Heart left ventricle (tissue), 16 donors: ENCODE data around the gene SLC22A4. TPM values are rescaled to one million over a fixed set of nuclear protein-coding genes. Genes with fewer than 3 reads are reported as not detected.

Experiments used
- ATAC-seq, 4 donors: fragments of 200-7000 bp; cut with Tn5 transposase; one replicate each; pipeline ENCODE4 v1.9.1; 2020 to 2022; ENCODE audit warnings: moderate library complexity in 4 of 4, mild to moderate bottlenecking in 3 of 4, moderate number of reproducible peaks in 1 of 4
- DNase-seq, 5 donors: peaks; one replicate each; pipeline ENCODE4 v3.0.0-alpha.2; 2020
- H3K27ac ChIP-seq, 12 donors: fragments of 200-600 bp; sonication (generic) in 4 of 12; one replicate each; pipeline versions ENCODE4 v1.5.0 to v1.8.0; 2016 to 2022; ENCODE audit warnings: mild to moderate bottlenecking in 2 of 12
- H3K27me3 ChIP-seq, 9 donors: fragments of 200-600 bp; sonication (generic) in 2 of 9; one replicate each; pipeline versions ENCODE4 v1.5.1 to v1.8.0; 2016 to 2022; ENCODE audit warnings: mild to moderate bottlenecking in 3 of 9
- H3K36me3 ChIP-seq, 9 donors: fragments of 200-600 bp; sonication (generic) in 2 of 9; one replicate each; pipeline versions ENCODE4 v1.5.0 to v1.8.0; 2018 to 2022; ENCODE audit warnings: mild to moderate bottlenecking in 2 of 9
- H3K4me1 ChIP-seq, 12 donors: fragments of 200-600 bp; sonication (generic) in 4 of 12; one replicate each; pipeline versions ENCODE4 v1.5.0 to v1.8.0; 2016 to 2022; ENCODE audit warnings: mild to moderate bottlenecking in 3 of 12
- H3K4me3 ChIP-seq, 12 donors: fragments of 200-600 bp; sonication (generic) in 4 of 12; one replicate each; pipeline versions ENCODE4 v1.5.0 to v1.8.0; 2017 to 2022; ENCODE audit warnings: mild to moderate bottlenecking in 9 of 12, moderate library complexity in 4 of 12
- H3K9me3 ChIP-seq, 12 donors: fragments of 200-600 bp; sonication (generic) in 4 of 12; one replicate each; pipeline versions ENCODE4 v1.5.0 to v1.8.0; 2016 to 2022; ENCODE audit warnings: mild to moderate bottlenecking in 1 of 12
- POLR2A ChIP-seq, 2 donors: fragments of 450-650 bp; IDR thresholded peaks; one replicate each; pipeline ENCODE4 v1.6.1; 2017; ENCODE audit warnings: antibody characterized with exemption in 2 of 2, mild to moderate bottlenecking in 2 of 2, moderate library complexity in 2 of 2
- WGBS, 4 donors: extraction: QIAGEN DNeasy Blood & Tissue Kit in 2 of 4; methylation state at CpG; one replicate each; pipeline versions ENCODE4 v1.1.5 to v1.1.7; 2013 to 2018; 5-methylcytosine and 5-hydroxymethylcytosine counted together
- intact Hi-C, 10 donors: fragments of 100-400 bp; cut with DNase I; formaldehyde crosslinking; loops; one replicate each; pipeline versions ENCODE4 v1.11.1 to v1.14.2; 2022
- polyA plus RNA-seq, 2 donors: library from polyadenylated mRNA; stranded (reverse); fragments of 200-250 nt; gene quantifications; one replicate each; pipeline ENCODE4 v1.2.3, GENCODE V29; 2013
- total RNA-seq, 9 donors: library from RNA; depleted of rRNA in 2 of 9; stranded (reverse); fragments of >200 nt in 2 of 9; fragmentation: NEBNext Ultra II Directional in 3 of 9; extraction: Animal tissue kit (Norgen Biotek cat#: 25700) in 3 of 9; gene quantifications; one replicate each; pipeline versions ENCODE4 v1.1.0 to v1.2.4, GENCODE V29; 2016 to 2023
- TF ChIP-seq, protein P1 (sequence below), 12 donors: fragments of 200-600 bp; sonication (generic) in 4 of 12; IDR thresholded peaks; one replicate each; pipeline versions ENCODE4 v1.5.0 to v1.8.0; 2018 to 2022; ENCODE audit warnings: antibody characterized with exemption in 12 of 12, mild to moderate bottlenecking in 5 of 12
- donor health status: ischemic (EF 13 %, LVEDD 7.1; RV severe dilation, severe dysfunction).
- donor health status: healthy with polysubstance abuse.
- donor health status: DM: no; HTN: yes; CAD: no.
- donor health status: DM: no; HTN: no; CAD: no.
- donor health status: ischemic (EF 25% LVEDD 6.9; RV normal size, moderate dysfunction).
- donor health status: ischemic (EF 25% LVEDD 5.7; RV mildly dilated, moderate dysfunction).
- donor health status: healthy.
- donor health status: DM: yes; HTN: yes; CAD: no.
- donor health status: ischemic (EF 35%, LVEDD 5.7; RV mildly dilated, moderate dysfunction).
- donor health status: nonischemic (EF 11% LVEDD 7.7; RV severe dilation, severe dysfunction).
- donor health status: DM: yes; HTN: yes; CAD: no.
- donor health status: PGD.
- donor health status: ischemic (EF 29% LVEDD 5.4; RV normal size, mild dysfunction).
- donor health status: nonischemic (EF 23%, LVEDD 6.1; RV moderate dilation, normal function).

The SLC22A4 gene
- total and polyA plus RNA-seq, 11 donors = 0.30 to 4.9 (median 2.2) TPM

DNA sequence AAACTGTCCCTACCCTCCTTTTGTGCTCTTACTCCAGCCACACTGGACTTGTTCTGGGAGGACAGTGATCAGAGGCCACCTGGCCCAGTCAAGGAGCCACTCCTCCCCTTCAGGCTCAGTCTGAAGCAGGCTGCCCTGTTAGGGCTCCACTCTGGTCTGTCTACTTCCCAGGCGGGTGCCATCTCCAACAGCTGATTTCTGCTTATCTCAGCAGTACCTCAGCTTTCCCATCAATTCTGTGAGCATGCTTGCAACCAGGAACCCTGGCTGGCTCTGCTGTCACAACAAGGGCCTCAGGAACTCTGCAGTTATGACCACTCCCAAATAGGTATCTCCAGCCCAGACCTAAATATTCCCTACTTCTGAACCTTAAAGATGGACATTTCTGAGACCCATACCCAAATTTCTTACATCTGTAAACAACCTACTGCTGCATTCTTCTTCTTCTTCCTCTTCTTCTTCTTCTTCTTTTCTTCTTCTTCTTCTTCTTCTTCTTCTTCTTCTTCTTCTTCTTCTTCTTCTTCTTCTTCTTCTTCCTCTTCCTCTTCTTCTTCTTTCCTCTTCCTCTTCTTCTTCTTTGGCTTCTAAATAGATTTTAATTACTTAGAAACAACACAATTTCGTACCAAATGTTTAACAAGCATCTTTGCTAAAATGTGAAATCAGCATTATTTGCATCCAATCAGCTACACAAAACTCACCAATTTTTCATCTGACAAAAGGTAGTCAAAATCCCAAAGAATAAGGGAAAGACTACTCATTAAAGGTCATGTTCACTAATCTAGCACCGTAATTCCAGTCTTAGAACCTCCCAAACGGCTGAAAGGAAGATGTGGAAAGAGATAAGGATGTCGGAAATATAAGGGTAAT is 13.6 kb upstream of the SLC22A4 start:
- intact Hi-C loops = loop anchor here in 3 of 10 donors (5.0 to 10.0 kb wide), 3 partner anchors 43 to 106 kb away; no protein-coding TSS in a partner anchor
- Histone ChIP-seq H3K27me3 (no peaks in the 10 kb centered on the region), H3K9me3 (no peaks in the 10 kb centered on the region), H3K4me1 (peaks cover 0 to 3% (median 0%) of the 10 kb centered on the region in 12 donors), H3K4me3 (no peak overlapping the region), H3K27ac (no peak overlapping the region), H3K36me3 (no peaks in the 10 kb centered on the region)
- WGBS, 4 donors = 83 to 91% (median 88%) methylated on average over 5 of the region's 5 CpGs
- TF ChIP-seq, protein P1, sequence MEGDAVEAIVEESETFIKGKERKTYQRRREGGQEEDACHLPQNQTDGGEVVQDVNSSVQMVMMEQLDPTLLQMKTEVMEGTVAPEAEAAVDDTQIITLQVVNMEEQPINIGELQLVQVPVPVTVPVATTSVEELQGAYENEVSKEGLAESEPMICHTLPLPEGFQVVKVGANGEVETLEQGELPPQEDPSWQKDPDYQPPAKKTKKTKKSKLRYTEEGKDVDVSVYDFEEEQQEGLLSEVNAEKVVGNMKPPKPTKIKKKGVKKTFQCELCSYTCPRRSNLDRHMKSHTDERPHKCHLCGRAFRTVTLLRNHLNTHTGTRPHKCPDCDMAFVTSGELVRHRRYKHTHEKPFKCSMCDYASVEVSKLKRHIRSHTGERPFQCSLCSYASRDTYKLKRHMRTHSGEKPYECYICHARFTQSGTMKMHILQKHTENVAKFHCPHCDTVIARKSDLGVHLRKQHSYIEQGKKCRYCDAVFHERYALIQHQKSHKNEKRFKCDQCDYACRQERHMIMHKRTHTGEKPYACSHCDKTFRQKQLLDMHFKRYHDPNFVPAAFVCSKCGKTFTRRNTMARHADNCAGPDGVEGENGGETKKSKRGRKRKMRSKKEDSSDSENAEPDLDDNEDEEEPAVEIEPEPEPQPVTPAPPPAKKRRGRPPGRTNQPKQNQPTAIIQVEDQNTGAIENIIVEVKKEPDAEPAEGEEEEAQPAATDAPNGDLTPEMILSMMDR (IDR thresholded peaks at IDR 0.05) = no peak
- no peak for TF ChIP-seq POLR2A (IDR thresholded peaks at IDR 0.05)
- ATAC-seq (no peak), DNase-seq (no peak)

DNA sequence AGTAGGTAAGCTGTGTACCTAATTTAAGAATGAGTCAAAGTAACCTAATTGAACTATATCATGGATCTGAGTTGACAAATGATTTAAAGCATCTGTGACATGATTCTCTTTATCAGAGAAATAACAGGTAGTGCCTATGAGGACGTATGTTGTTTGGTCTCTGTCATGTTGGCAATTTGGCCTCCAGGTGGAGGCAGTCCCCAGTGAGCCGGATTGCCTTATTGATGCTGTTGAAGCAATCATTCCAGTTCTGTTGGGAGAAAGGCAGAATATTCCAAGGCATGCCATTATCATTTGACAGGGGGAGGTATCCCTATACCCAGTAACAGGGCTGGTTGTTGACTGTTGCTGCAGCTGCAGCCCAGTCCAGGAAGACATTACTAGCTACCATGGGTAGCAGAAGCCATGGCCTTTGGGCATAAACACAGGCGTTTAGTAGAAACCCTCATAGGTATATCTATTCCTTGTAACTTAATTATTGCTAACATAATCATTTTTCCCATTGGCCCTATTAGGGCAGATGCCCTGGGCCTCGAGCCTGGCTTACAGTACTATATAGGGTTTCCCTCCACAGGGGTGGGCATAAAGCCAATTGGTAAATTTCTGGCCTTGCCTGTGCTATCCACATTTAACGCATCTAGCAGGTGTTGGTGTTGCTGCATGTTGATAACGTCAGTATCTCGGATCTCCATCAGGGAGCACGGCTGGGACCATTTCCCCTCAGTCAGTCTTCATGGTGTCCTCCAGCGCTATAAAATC is 12.2 kb upstream of the SLC22A4 start:
- DNase-seq (no peak), ATAC-seq (no peak)
- intact Hi-C loops = loop anchor here in 3 of 10 donors (5.0 to 10.0 kb wide), 3 partner anchors 45 to 107 kb away; no protein-coding TSS in a partner anchor
- Histone ChIP-seq H3K9me3 (no peaks in the 10 kb centered on the region), H3K27me3 (no peaks in the 10 kb centered on the region), H3K36me3 (no peaks in the 10 kb centered on the region), H3K4me3 (no peak overlapping the region), H3K4me1 (peaks cover 0 to 3% (median 0%) of the 10 kb centered on the region in 12 donors), H3K27ac (no peak overlapping the region)
- TF ChIP-seq, protein P1 (IDR thresholded peaks at IDR 0.05) = no peak
- TF ChIP-seq POLR2A (IDR thresholded peaks at IDR 0.05) = no peak
- 78 to 86% (median 84%) methylated on average over 9 of the region's 9 CpGs for WGBS, 4 donors

DNA sequence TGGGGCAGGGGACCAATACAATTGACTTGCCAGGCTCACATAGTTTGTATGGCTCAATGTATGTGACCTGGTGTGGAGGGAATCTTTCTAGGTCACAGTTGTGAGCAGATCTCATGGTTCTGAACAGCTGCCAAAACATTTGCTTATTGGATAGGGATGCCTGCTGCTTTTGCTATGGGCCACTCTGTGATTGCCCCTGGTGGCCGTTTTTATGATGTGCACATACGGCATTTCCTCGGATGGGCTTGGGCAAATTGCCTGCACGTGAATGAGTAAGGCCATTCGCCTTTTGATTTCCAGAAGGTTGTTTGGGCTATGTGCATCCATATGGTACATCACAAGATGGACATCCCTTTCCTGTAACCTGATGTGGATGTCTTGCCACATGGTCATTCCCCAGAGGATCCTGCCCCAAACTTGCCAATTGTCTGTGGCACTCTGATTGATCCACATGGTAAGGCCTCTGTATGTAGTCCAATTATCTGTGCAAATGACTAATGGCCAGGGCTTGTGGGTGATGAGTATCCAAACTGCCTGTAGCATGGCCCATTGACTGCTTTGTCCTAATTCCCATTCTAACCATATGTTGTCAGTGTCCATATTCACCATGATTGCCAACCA is 10.7 kb upstream of the SLC22A4 start:
- Histone ChIP-seq H3K27ac (no peak overlapping the region), H3K36me3 (no peaks in the 10 kb centered on the region), H3K4me1 (peaks cover 0 to 3% (median 0%) of the 10 kb centered on the region in 12 donors), H3K9me3 (no peaks in the 10 kb centered on the region), H3K27me3 (no peaks in the 10 kb centered on the region), H3K4me3 (no peak overlapping the region)
- TF ChIP-seq, protein P1 (IDR thresholded peaks at IDR 0.05) = peak; percentile 40 to 72 (median 57)
- TF ChIP-seq POLR2A (IDR thresholded peaks at IDR 0.05) = no peak
- ATAC-seq (peak in 3 of 4 donors; percentile 69 to 79 (median 70)), DNase-seq (no peak)
- intact Hi-C loops = loop anchor here in 3 of 10 donors (5.0 to 10.0 kb wide), 3 partner anchors 46 to 109 kb away; no protein-coding TSS in a partner anchor
- WGBS, 4 donors = 17 to 29% (median 17%) methylated on average over 5 of the region's 5 CpGs
